ENCODE measurements around the gene EFNB3.

Gene EFNB3

GRCh38 chr17:7729816-7730215 is 24.8 kb downstream of the EFNB3 start:
- Histone ChIP-seq H2BK15ac (ENCODE audit: low read length) (no peak overlapping the region), H3K14ac (ENCODE audit: low read length) (no peak overlapping the region), H3K23ac (ENCODE audit: low read depth, low read length, poor library complexity) (no peak overlapping the region), H3K4me1 (ENCODE audit: control insufficient read depth in 2 of 2, insufficient read depth in 1 of 2, low read depth in 1 of 2, low read length in 2 of 2) (no peaks in the 10 kb centered on the region), H4K91ac (ENCODE audit: low read depth, low read length, poor library complexity) (no peak overlapping the region), H3K9me3 (replicated peaks in 1 of 2; ENCODE audit: control insufficient read depth in 2 of 2, insufficient read depth in 1 of 2, low read depth in 1 of 2, low read length in 2 of 2) (no peaks in the 10 kb centered on the region), H3K9ac (ENCODE audit: low read depth, low read length, poor library complexity) (no peak overlapping the region), H3K36me3 (replicated peaks in 1 of 2; ENCODE audit: control insufficient read depth in 2 of 2, insufficient read depth in 2 of 2, low read length in 2 of 2) (no peaks in the 10 kb centered on the region), H2BK12ac (ENCODE audit: low read length) (no peak overlapping the region), H3K4me2 (ENCODE audit: insufficient read depth, low read length, poor library complexity, severe bottlenecking) (no peak overlapping the region), H3K4ac (ENCODE audit: low read length) (no peak overlapping the region), H3K27ac (replicated peaks; ENCODE audit: low read length) (no peak overlapping the region), H3K4me3 (ENCODE audit: low read length in 2 of 2) (no peak overlapping the region), H2BK5ac (ENCODE audit: low read length) (no peak overlapping the region), H2AFZ (ENCODE audit: low read length) (no peak overlapping the region), H3K79me1 (ENCODE audit: low read depth, low read length) (no peaks in the 10 kb centered on the region), H3K27me3 (ENCODE audit: control insufficient read depth in 3 of 3, insufficient read depth in 3 of 3, low read depth in 1 of 3, low read length in 3 of 3) (peaks cover 0 to 9% (median 0%) of the 10 kb centered on the region in 3 experiments), H4K8ac (ENCODE audit: low read depth, low read length) (no peak overlapping the region), H3K18ac (ENCODE audit: low read length) (no peak overlapping the region), H2AK5ac (ENCODE audit: low read depth, low read length) (no peak overlapping the region), H2BK120ac (ENCODE audit: low read depth, low read length) (no peak overlapping the region)
- no peak for DNase-seq (ENCODE audit: low spot score)
- WGBS, 2 donors (ENCODE audit: extremely low coverage in 2 of 2, insufficient read length in 2 of 2, insufficient replicate concordance in 1 of 2): no CpG with 5 or more reads among the region's 1 CpG

GRCh38 chr17:7732981-7733539 is 28.1 kb downstream of the EFNB3 start:
- no peak overlapping the region for H3K23ac ChIP-seq (ENCODE audit: low read depth, low read length, poor library complexity)
- H3K79me1 ChIP-seq (ENCODE audit: low read depth, low read length): no peaks in the 10 kb centered on the region
- no peak overlapping the region for H3K4me2 ChIP-seq (ENCODE audit: insufficient read depth, low read length, poor library complexity, severe bottlenecking)
- H3K14ac ChIP-seq (ENCODE audit: low read length): no peak overlapping the region
- H3K9ac ChIP-seq (ENCODE audit: low read depth, low read length, poor library complexity): no peak overlapping the region
- no peak overlapping the region for H2BK120ac ChIP-seq (ENCODE audit: low read depth, low read length)
- H3K27ac ChIP-seq (replicated peaks; ENCODE audit: low read length): no peak overlapping the region
- no peak overlapping the region for H2AK5ac ChIP-seq (ENCODE audit: low read depth, low read length)
- H3K4me3 ChIP-seq (ENCODE audit: low read length in 2 of 2): peak overlapping the region in 1 of 2 donors; percentile 28
- no peaks in the 10 kb centered on the region for H3K4me1 ChIP-seq (ENCODE audit: control insufficient read depth in 2 of 2, insufficient read depth in 1 of 2, low read depth in 1 of 2, low read length in 2 of 2)
- H2AFZ ChIP-seq (ENCODE audit: low read length): no peak overlapping the region
- no peak overlapping the region for H3K18ac ChIP-seq (ENCODE audit: low read length)
- no CpG with 5 or more reads among the region's 14 CpGs for WGBS, 2 donors (ENCODE audit: extremely low coverage in 2 of 2, insufficient read length in 2 of 2, insufficient replicate concordance in 1 of 2)
- DNase-seq (ENCODE audit: low spot score): no peak
- no peaks in the 10 kb centered on the region for H3K9me3 ChIP-seq (replicated peaks in 1 of 2; ENCODE audit: control insufficient read depth in 2 of 2, insufficient read depth in 1 of 2, low read depth in 1 of 2, low read length in 2 of 2)
- H3K36me3 ChIP-seq (replicated peaks in 1 of 2; ENCODE audit: control insufficient read depth in 2 of 2, insufficient read depth in 2 of 2, low read length in 2 of 2): no peaks in the 10 kb centered on the region
- no peak overlapping the region for H4K8ac ChIP-seq (ENCODE audit: low read depth, low read length)
- H2BK12ac ChIP-seq (ENCODE audit: low read length): no peak overlapping the region
- no peak overlapping the region for H2BK5ac ChIP-seq (ENCODE audit: low read length)
- peaks cover 0 to 22% (median 0%) of the 10 kb centered on the region in 3 experiments for H3K27me3 ChIP-seq (ENCODE audit: control insufficient read depth in 3 of 3, insufficient read depth in 3 of 3, low read depth in 1 of 3, low read length in 3 of 3)
- H2BK15ac ChIP-seq (ENCODE audit: low read length): no peak overlapping the region
- H4K91ac ChIP-seq (ENCODE audit: low read depth, low read length, poor library complexity): no peak overlapping the region
- H3K4ac ChIP-seq (ENCODE audit: low read length): no peak overlapping the region

GRCh38 chr17:7737601-7738000 is 32.6 kb downstream of the EFNB3 start:
- Histone ChIP-seq H3K18ac (ENCODE audit: low read length) (no peak overlapping the region), H2BK15ac (ENCODE audit: low read length) (no peak overlapping the region), H3K27me3 (ENCODE audit: control insufficient read depth in 3 of 3, insufficient read depth in 3 of 3, low read depth in 1 of 3, low read length in 3 of 3) (peaks cover 0 to 34% (median 0%) of the 10 kb centered on the region in 3 experiments)

GRCh38 chr17:7739746-7740145 is 34.7 kb downstream of the EFNB3 start:
- Histone ChIP-seq H2AFZ (ENCODE audit: low read length) (no peak overlapping the region), H3K14ac (ENCODE audit: low read length) (no peak overlapping the region), H2BK15ac (ENCODE audit: low read length) (no peak overlapping the region), H3K23ac (ENCODE audit: low read depth, low read length, poor library complexity) (no peak overlapping the region), H3K9ac (ENCODE audit: low read depth, low read length, poor library complexity) (no peak overlapping the region), H3K79me1 (ENCODE audit: low read depth, low read length) (no peaks in the 10 kb centered on the region), H3K4me2 (ENCODE audit: insufficient read depth, low read length, poor library complexity, severe bottlenecking) (no peak overlapping the region), H3K9me3 (replicated peaks in 1 of 2; ENCODE audit: control insufficient read depth in 2 of 2, insufficient read depth in 1 of 2, low read depth in 1 of 2, low read length in 2 of 2) (no peaks in the 10 kb centered on the region), H4K91ac (ENCODE audit: low read depth, low read length, poor library complexity) (no peak overlapping the region), H3K36me3 (replicated peaks in 1 of 2; ENCODE audit: control insufficient read depth in 2 of 2, insufficient read depth in 2 of 2, low read length in 2 of 2) (no peaks in the 10 kb centered on the region), H3K4me1 (ENCODE audit: control insufficient read depth in 2 of 2, insufficient read depth in 1 of 2, low read depth in 1 of 2, low read length in 2 of 2) (no peaks in the 10 kb centered on the region), H2BK5ac (ENCODE audit: low read length) (no peak overlapping the region), H3K27ac (replicated peaks; ENCODE audit: low read length) (no peak overlapping the region), H2AK5ac (ENCODE audit: low read depth, low read length) (no peak overlapping the region), H3K4me3 (ENCODE audit: low read length in 2 of 2) (no peak overlapping the region), H3K27me3 (ENCODE audit: control insufficient read depth in 3 of 3, insufficient read depth in 3 of 3, low read depth in 1 of 3, low read length in 3 of 3) (peaks cover 0 to 26% (median 0%) of the 10 kb centered on the region in 3 experiments), H2BK120ac (ENCODE audit: low read depth, low read length) (no peak overlapping the region), H4K8ac (ENCODE audit: low read depth, low read length) (no peak overlapping the region), H3K4ac (ENCODE audit: low read length) (no peak overlapping the region), H3K18ac (ENCODE audit: low read length) (no peak overlapping the region), H2BK12ac (ENCODE audit: low read length) (no peak overlapping the region)
- DNase-seq (ENCODE audit: low spot score): no peak
- WGBS, 2 donors (ENCODE audit: extremely low coverage in 2 of 2, insufficient read length in 2 of 2, insufficient replicate concordance in 1 of 2): no CpG with 5 or more reads among the region's 14 CpGs

More at GRCh38 chr17:7737601-7738000, 32.6 kb downstream of the EFNB3 start:
- H2BK12ac ChIP-seq (ENCODE audit: low read length): no peak overlapping the region
- no peak for DNase-seq (ENCODE audit: low spot score)
- no peak overlapping the region for H3K27ac ChIP-seq (replicated peaks; ENCODE audit: low read length)
- H3K23ac ChIP-seq (ENCODE audit: low read depth, low read length, poor library complexity): no peak overlapping the region
- no peaks in the 10 kb centered on the region for H3K36me3 ChIP-seq (replicated peaks in 1 of 2; ENCODE audit: control insufficient read depth in 2 of 2, insufficient read depth in 2 of 2, low read length in 2 of 2)
- H3K4me2 ChIP-seq (ENCODE audit: insufficient read depth, low read length, poor library complexity, severe bottlenecking): no peak overlapping the region
- H2AFZ ChIP-seq (ENCODE audit: low read length): no peak overlapping the region
- no peak overlapping the region for H3K9ac ChIP-seq (ENCODE audit: low read depth, low read length, poor library complexity)
- H4K8ac ChIP-seq (ENCODE audit: low read depth, low read length): no peak overlapping the region
- no peak overlapping the region for H2AK5ac ChIP-seq (ENCODE audit: low read depth, low read length)
- no peaks in the 10 kb centered on the region for H3K79me1 ChIP-seq (ENCODE audit: low read depth, low read length)
- no peak overlapping the region for H3K4ac ChIP-seq (ENCODE audit: low read length)
- H3K9me3 ChIP-seq (replicated peaks in 1 of 2; ENCODE audit: control insufficient read depth in 2 of 2, insufficient read depth in 1 of 2, low read depth in 1 of 2, low read length in 2 of 2): no peaks in the 10 kb centered on the region
- no peak overlapping the region for H2BK5ac ChIP-seq (ENCODE audit: low read length)
- no peak overlapping the region for H4K91ac ChIP-seq (ENCODE audit: low read depth, low read length, poor library complexity)
- H3K4me3 ChIP-seq (ENCODE audit: low read length in 2 of 2): no peak overlapping the region
- WGBS, 2 donors (ENCODE audit: extremely low coverage in 2 of 2, insufficient read length in 2 of 2, insufficient replicate concordance in 1 of 2): no CpG with 5 or more reads among the region's 5 CpGs
- H2BK120ac ChIP-seq (ENCODE audit: low read depth, low read length): no peak overlapping the region
- H3K14ac ChIP-seq (ENCODE audit: low read length): no peak overlapping the region
- no peaks in the 10 kb centered on the region for H3K4me1 ChIP-seq (ENCODE audit: control insufficient read depth in 2 of 2, insufficient read depth in 1 of 2, low read depth in 1 of 2, low read length in 2 of 2)

All from neuronal stem cell (in vitro differentiated cells).